ENCODE measurements around the gene MELTF. TPM values are rescaled to one million over a fixed set of nuclear protein-coding genes. Genes with fewer than 3 reads are reported as not detected.

The MELTF gene
- total RNA-seq, 1 experiment from 2014 or later, result 9.2 TPM

- H3K4ac ChIP-seq (ENCODE audit: low read depth, low read length), result no peak overlapping the region
- no peaks in the 10 kb centered on the region for H3K9me3 ChIP-seq (ENCODE audit: control insufficient read depth, low read depth, low read length)
- Mint-ChIP-seq H3K4me3 (no peak overlapping the region), H3K9me3 (no peaks in the 10 kb centered on the region), H3K4me1 (no peaks in the 10 kb centered on the region), H3K27me3 (ENCODE audit: low read depth) (peaks cover 7% of the 10 kb centered on the region), H3K36me3 (ENCODE audit: insufficient read depth in 1 of 3, low read depth in 3 of 3) (no peaks in the 10 kb centered on the region), H3K27ac (no peak overlapping the region)
- no peak overlapping the region for H4K5ac ChIP-seq (ENCODE audit: insufficient read length, low read depth, low read length)
- no peak overlapping the region for H3K18ac ChIP-seq (ENCODE audit: insufficient read length, low read depth, low read length)
- H3K14ac ChIP-seq (ENCODE audit: insufficient read depth, low read length), result no peak overlapping the region
- no peak for DNase-seq
- no peaks in the 10 kb centered on the region for H4K20me1 ChIP-seq (ENCODE audit: control insufficient read depth, insufficient read depth, insufficient read length)
- H3K9ac ChIP-seq (ENCODE audit: extremely low read depth, insufficient read length, low read length), result no peak overlapping the region
- H3K4me2 ChIP-seq (ENCODE audit: insufficient read depth, insufficient read length, low read length), result no peak overlapping the region
- H4K91ac ChIP-seq (ENCODE audit: insufficient read length, low read depth, low read length), result no peak overlapping the region
- no peaks in the 10 kb centered on the region for H3K27me3 ChIP-seq (ENCODE audit: insufficient read depth, low read length)
- H2BK120ac ChIP-seq (ENCODE audit: low read depth, low read length, poor library complexity, severe bottlenecking), result no peak overlapping the region
- H3K79me2 ChIP-seq (ENCODE audit: insufficient read depth, low read length), result no peaks in the 10 kb centered on the region
- H3K27ac ChIP-seq (ENCODE audit: insufficient read length, low read depth, low read length), result no peak overlapping the region
- no peak for TF ChIP-seq CTCF (conservative IDR thresholded peaks at IDR 0.05)
- H2AK5ac ChIP-seq (ENCODE audit: insufficient read length, low read length), result no peak overlapping the region
- H2BK15ac ChIP-seq (ENCODE audit: low read depth, low read length), result no peak overlapping the region
- H3K4me1 ChIP-seq (ENCODE audit: insufficient read depth, low read length), result no peaks in the 10 kb centered on the region
- no CpG with 5 or more reads among the region's 22 CpGs for WGBS (ENCODE audit: extremely low coverage, insufficient read length, low lambda C conversion rate)
- no peaks in the 10 kb centered on the region for H3K79me1 ChIP-seq (ENCODE audit: insufficient read depth, low read depth, low read length, poor library complexity, severe bottlenecking)
- H2BK5ac ChIP-seq (ENCODE audit: insufficient read length, low read length), result no peak overlapping the region
- no peak overlapping the region for H2BK12ac ChIP-seq (ENCODE audit: insufficient read length, low read depth, low read length)
- no peak overlapping the region for H3K23ac ChIP-seq (ENCODE audit: insufficient read length, low read depth, low read length)
- no peak overlapping the region for H3K56ac ChIP-seq (ENCODE audit: insufficient read length, low read depth, low read length)
- no peak overlapping the region for H4K8ac ChIP-seq (replicated peaks; ENCODE audit: insufficient read length, low read depth, low read length)
- H3K23me2 ChIP-seq (ENCODE audit: insufficient read length, low read depth, low read length, poor library complexity, severe bottlenecking), result no peaks in the 10 kb centered on the region
- no peak overlapping the region for H3T11ph ChIP-seq (ENCODE audit: low read length)
- no peak overlapping the region for H2AFZ ChIP-seq (ENCODE audit: low read length)
- H2BK20ac ChIP-seq (ENCODE audit: low read depth, low read length, poor library complexity, severe bottlenecking), result no peak overlapping the region
Observed at GRCh38 chr3:197014942-197015575, 14.6 kb downstream of the MELTF start.

Data from H9 (cell line).